H9 (cell line): ENCODE data around the gene NFATC1. TPM values are rescaled to one million over a fixed set of nuclear protein-coding genes. Genes with fewer than 3 reads are reported as not detected.

ENCODE experiments used
- DNase-seq: peaks from one replicate; pipeline ENCODE4 v3.0.0-alpha.2; 2017
- H2AFZ ChIP-seq: one replicate; pipeline ENCODE4 v1.6.1; 2013; ENCODE audit warnings: mild to moderate bottlenecking, low read length, control low read depth, moderate library complexity
- H2AK5ac ChIP-seq: 2 replicates; pipeline ENCODE4 v1.6.1; 2013; ENCODE audit warnings: low read length, control low read depth, mixed read lengths; ENCODE audit not compliant: insufficient read length
- H2BK120ac ChIP-seq: one replicate; pipeline ENCODE4 v1.6.1; 2013; ENCODE audit warnings: low read depth, mild to moderate bottlenecking, low read length, control low read depth, inconsistent platforms; ENCODE audit not compliant: poor library complexity, severe bottlenecking
- H2BK12ac ChIP-seq: 2 replicates; pipeline ENCODE4 v1.6.1; 2013; ENCODE audit warnings: low read length, control low read depth, mixed read lengths, low read depth; ENCODE audit not compliant: insufficient read length
- H2BK15ac ChIP-seq: 2 replicates; pipeline ENCODE4 v1.6.1; 2013; ENCODE audit warnings: low read depth, low read length, control low read depth
- H2BK20ac ChIP-seq: one replicate; pipeline ENCODE4 v1.6.1; 2013; ENCODE audit warnings: low read depth, mild to moderate bottlenecking, low read length, control low read depth, inconsistent platforms; ENCODE audit not compliant: poor library complexity, severe bottlenecking
- H2BK5ac ChIP-seq: 2 replicates; pipeline ENCODE4 v1.6.1; 2013; ENCODE audit warnings: low read length, control low read depth, mixed read lengths; ENCODE audit not compliant: insufficient read length
- H3K14ac ChIP-seq: 2 replicates; pipeline ENCODE4 v1.6.1; 2013; ENCODE audit warnings: low read length, control low read depth; ENCODE audit not compliant: insufficient read depth
- H3K18ac ChIP-seq: 2 replicates; pipeline ENCODE4 v1.6.1; 2013; ENCODE audit warnings: low read depth, mild to moderate bottlenecking, mixed read lengths, low read length, control low read depth; ENCODE audit not compliant: insufficient read length
- H3K23ac ChIP-seq: 2 replicates; pipeline ENCODE4 v1.6.1; 2013; ENCODE audit warnings: low read length, control low read depth, mixed read lengths, low read depth; ENCODE audit not compliant: insufficient read length
- H3K23me2 ChIP-seq: 2 replicates; pipeline ENCODE4 v1.6.1; 2013; ENCODE audit warnings: low read depth, mild to moderate bottlenecking, mixed read lengths, low read length, control low read depth; ENCODE audit not compliant: insufficient read length, poor library complexity, severe bottlenecking
- H3K27ac ChIP-seq: 2 replicates; pipeline ENCODE4 v1.5.1; 2013; ENCODE audit warnings: low read length, control low read depth, mixed read lengths, low read depth; ENCODE audit not compliant: insufficient read length
- H3K27me3 ChIP-seq: 2 replicates; pipeline ENCODE4 v1.6.1; 2013; ENCODE audit warnings: low read length, control low read depth, inconsistent platforms; ENCODE audit not compliant: insufficient read depth
- H3K4ac ChIP-seq: 2 replicates; pipeline ENCODE4 v1.6.1; 2013; ENCODE audit warnings: low read depth, mild to moderate bottlenecking, control low read depth, inconsistent platforms, low read length, moderate library complexity
- H3K4me1 ChIP-seq: 2 replicates; pipeline ENCODE4 v1.6.1; 2013; ENCODE audit warnings: low read length, control low read depth, inconsistent platforms; ENCODE audit not compliant: insufficient read depth
- H3K4me2 ChIP-seq: 2 replicates; pipeline ENCODE4 v1.6.1; 2013; ENCODE audit warnings: low read length, control low read depth, mixed read lengths; ENCODE audit not compliant: insufficient read length, insufficient read depth
- H3K56ac ChIP-seq: 2 replicates; pipeline ENCODE4 v1.6.1; 2013; ENCODE audit warnings: low read depth, mild to moderate bottlenecking, mixed read lengths, low read length, control low read depth; ENCODE audit not compliant: insufficient read length
- H3K79me1 ChIP-seq: 2 replicates; pipeline ENCODE4 v1.6.1; 2013; ENCODE audit warnings: low read depth, mild to moderate bottlenecking, moderate library complexity, low read length, control low read depth, inconsistent platforms; ENCODE audit not compliant: insufficient read depth, poor library complexity, severe bottlenecking
- H3K79me2 ChIP-seq: 2 replicates; pipeline ENCODE4 v1.6.1; 2013; ENCODE audit warnings: low read length, control low read depth, inconsistent platforms; ENCODE audit not compliant: insufficient read depth
- H3K9ac ChIP-seq: 2 replicates; pipeline ENCODE4 v1.6.1; 2013; ENCODE audit warnings: low read length, control low read depth, mixed read lengths; ENCODE audit not compliant: insufficient read length; ENCODE audit errors: extremely low read depth
- H3K9me3 ChIP-seq: one replicate; pipeline ENCODE4 v1.6.1; 2013; ENCODE audit warnings: low read depth, low read length, inconsistent platforms; ENCODE audit not compliant: control insufficient read depth
- H3T11ph ChIP-seq: one replicate; pipeline ENCODE4 v1.6.1; 2013; ENCODE audit warnings: mild to moderate bottlenecking, low read length, control low read depth, inconsistent platforms
- H4K20me1 ChIP-seq: one replicate; pipeline ENCODE4 v1.6.1; 2013; ENCODE audit not compliant: control insufficient read depth, insufficient read length, insufficient read depth
- H4K5ac ChIP-seq: 2 replicates; pipeline ENCODE4 v1.6.1; 2013; ENCODE audit warnings: low read depth, mild to moderate bottlenecking, mixed read lengths, low read length, control low read depth; ENCODE audit not compliant: insufficient read length
- H4K8ac ChIP-seq: replicated peaks from 2 replicates; pipeline ENCODE4 v1.6.1; 2013; ENCODE audit warnings: low read length, control low read depth, mixed read lengths, low read depth; ENCODE audit not compliant: insufficient read length
- H4K91ac ChIP-seq: 2 replicates; pipeline ENCODE4 v1.6.1; 2013; ENCODE audit warnings: low read depth, mild to moderate bottlenecking, moderate library complexity, mixed read lengths, low read length, control low read depth; ENCODE audit not compliant: insufficient read length
- H3K27ac Mint-ChIP-seq, 3 experiments: 2 replicates in 2 of 3; 3 replicates in 1 of 3; pipeline ENCODE4 v1.8.0; 2020 to 2021; ENCODE audit warnings: mixed read lengths in 3 of 3, mild to moderate bottlenecking in 1 of 3, moderate library complexity in 1 of 3
- H3K27me3 Mint-ChIP-seq: 2 replicates; pipeline ENCODE4 v1.8.0; 2021; ENCODE audit warnings: low read depth, mild to moderate bottlenecking, moderate library complexity, mixed read lengths
- H3K36me3 Mint-ChIP-seq, 3 experiments: 2 replicates in 2 of 3; 3 replicates in 1 of 3; pipeline ENCODE4 v1.8.0; 2020 to 2021; ENCODE audit warnings: low read depth in 3 of 3, mixed read lengths in 3 of 3; ENCODE audit not compliant: insufficient read depth in 1 of 3
- H3K4me1 Mint-ChIP-seq, 2 experiments: 2 replicates each; pipeline ENCODE4 v1.8.0; 2020; ENCODE audit warnings: mixed read lengths in 2 of 2
- H3K4me3 Mint-ChIP-seq, 2 experiments: 2 replicates in 1 of 2; 3 replicates in 1 of 2; pipeline ENCODE4 v1.8.0; 2020 to 2021; ENCODE audit warnings: mild to moderate bottlenecking in 2 of 2, mixed read lengths in 2 of 2, moderate library complexity in 1 of 2
- H3K9me3 Mint-ChIP-seq, 2 experiments: 2 replicates in 1 of 2; 3 replicates in 1 of 2; pipeline ENCODE4 v1.8.0; 2020; ENCODE audit warnings: mild to moderate bottlenecking in 2 of 2, mixed read lengths in 2 of 2, moderate library complexity in 1 of 2
- WGBS: extraction: QIAGEN DNeasy Blood & Tissue Kit; methylation state at CpG from one replicate; pipeline ENCODE4 v1.1.7; 2013; ENCODE audit warnings: missing lambda C conversion rate, low lambda C conversion rate, mixed read lengths; ENCODE audit not compliant: insufficient read length; ENCODE audit errors: extremely low coverage; 5-methylcytosine and 5-hydroxymethylcytosine counted together
- total RNA-seq: library from RNA; stranded (reverse); gene quantifications from 2 replicates; pipeline ENCODE4 v1.2.1, GENCODE V29; 2021
- TF ChIP-seq, protein P1 (sequence below): fragments of 200-600 bp; sonication (generic); conservative IDR thresholded peaks from 3 replicates; pipeline ENCODE4 v1.8.0; 2021; ENCODE audit warnings: antibody characterized with exemption, mild to moderate bottlenecking

The NFATC1 gene
- total RNA-seq, 1 experiment from 2014 or later, result 5.5 TPM

DNA sequence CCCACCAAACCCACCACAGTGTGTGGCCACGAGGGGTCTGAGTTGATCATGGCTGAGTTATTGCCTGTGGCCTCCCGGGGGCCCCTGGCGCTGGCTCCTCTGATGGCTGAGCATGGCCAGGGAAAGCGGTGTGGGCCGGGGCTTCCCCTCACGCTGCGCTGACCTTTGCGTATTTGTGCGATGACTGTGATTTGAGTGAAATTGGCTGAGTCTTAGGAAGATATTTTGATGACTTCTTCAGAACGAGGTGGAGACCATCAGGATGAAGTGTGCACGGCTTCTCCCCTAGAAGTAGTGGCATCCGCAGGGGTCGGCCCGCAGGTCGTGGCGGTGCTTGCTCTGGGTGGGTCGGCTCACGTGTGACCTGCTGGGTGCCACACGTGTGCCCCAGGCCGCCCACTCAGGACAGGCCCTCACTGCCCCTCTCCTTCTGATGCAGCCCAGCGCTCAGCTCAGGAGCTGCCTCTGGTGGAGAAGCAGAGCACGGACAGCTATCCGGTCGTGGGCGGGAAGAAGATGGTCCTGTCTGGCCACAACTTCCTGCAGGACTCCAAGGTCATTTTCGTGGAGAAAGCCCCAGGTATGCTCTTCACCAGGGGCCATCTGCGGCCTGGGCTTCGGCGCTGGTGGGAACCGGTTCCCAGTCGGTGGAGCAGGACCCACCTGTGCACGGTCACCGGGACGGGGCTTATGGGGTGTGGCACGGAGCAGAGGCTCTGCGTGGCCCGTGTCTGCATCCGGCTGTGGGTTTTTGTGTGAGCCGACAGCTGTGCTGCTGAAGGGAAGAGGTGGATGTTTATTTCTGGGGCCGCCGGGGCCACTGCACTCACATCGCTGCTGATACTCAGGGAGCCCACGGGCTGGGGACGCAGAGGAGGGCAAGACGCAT is 55.8 kb downstream of the NFATC1 start:
- Histone ChIP-seq H2BK20ac (no peak overlapping the region), H4K20me1 (no peaks in the 10 kb centered on the region), H3K79me2 (no peaks in the 10 kb centered on the region), H3K14ac (no peak overlapping the region; the same call in 1 of the 2 replicates), H3K4me1 (no peaks in the 10 kb centered on the region), H3K27me3 (no peaks in the 10 kb centered on the region), H3T11ph (no peak overlapping the region), H2BK5ac (no peak overlapping the region), H4K5ac (no peak overlapping the region), H3K4me2 (no peak overlapping the region), H2BK15ac (no peak overlapping the region), H3K23me2 (no peaks in the 10 kb centered on the region), H3K56ac (no peak overlapping the region), H2AFZ (no peak overlapping the region), H3K23ac (no peak overlapping the region), H3K9ac (no peak overlapping the region), H4K8ac (no peak overlapping the region), H3K9me3 (no peaks in the 10 kb centered on the region), H3K18ac (no peak overlapping the region), H2AK5ac (no peak overlapping the region), H2BK120ac (no peak overlapping the region), H3K79me1 (no peaks in the 10 kb centered on the region), H3K4ac (no peak overlapping the region), H2BK12ac (no peak overlapping the region), H4K91ac (no peak overlapping the region), H3K27ac (no peak overlapping the region)
- peak overlapping the region in 1 of 3 experiments; percentile 59; a peak in 2 of 7 replicates for H3K27ac Mint-ChIP-seq
- H3K27me3 Mint-ChIP-seq, result no peaks in the 10 kb centered on the region
- H3K4me3 Mint-ChIP-seq, result no peak overlapping the region
- H3K9me3 Mint-ChIP-seq, result no peaks in the 10 kb centered on the region
- no peak for DNase-seq
- no peaks in the 10 kb centered on the region for H3K36me3 Mint-ChIP-seq
- TF ChIP-seq, protein P1, sequence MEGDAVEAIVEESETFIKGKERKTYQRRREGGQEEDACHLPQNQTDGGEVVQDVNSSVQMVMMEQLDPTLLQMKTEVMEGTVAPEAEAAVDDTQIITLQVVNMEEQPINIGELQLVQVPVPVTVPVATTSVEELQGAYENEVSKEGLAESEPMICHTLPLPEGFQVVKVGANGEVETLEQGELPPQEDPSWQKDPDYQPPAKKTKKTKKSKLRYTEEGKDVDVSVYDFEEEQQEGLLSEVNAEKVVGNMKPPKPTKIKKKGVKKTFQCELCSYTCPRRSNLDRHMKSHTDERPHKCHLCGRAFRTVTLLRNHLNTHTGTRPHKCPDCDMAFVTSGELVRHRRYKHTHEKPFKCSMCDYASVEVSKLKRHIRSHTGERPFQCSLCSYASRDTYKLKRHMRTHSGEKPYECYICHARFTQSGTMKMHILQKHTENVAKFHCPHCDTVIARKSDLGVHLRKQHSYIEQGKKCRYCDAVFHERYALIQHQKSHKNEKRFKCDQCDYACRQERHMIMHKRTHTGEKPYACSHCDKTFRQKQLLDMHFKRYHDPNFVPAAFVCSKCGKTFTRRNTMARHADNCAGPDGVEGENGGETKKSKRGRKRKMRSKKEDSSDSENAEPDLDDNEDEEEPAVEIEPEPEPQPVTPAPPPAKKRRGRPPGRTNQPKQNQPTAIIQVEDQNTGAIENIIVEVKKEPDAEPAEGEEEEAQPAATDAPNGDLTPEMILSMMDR, result 0 out of 3 replicates have a peak, but pooled peaks have one; percentile 24
- peaks cover 3 to 4% of the 10 kb centered on the region in 2 experiments for H3K4me1 Mint-ChIP-seq
- no CpG with 5 or more reads among the region's 45 CpGs for WGBS
